Smooth muscle cell (in vitro differentiated cells): ENCODE measurements around the gene DCAF5. TPM values are rescaled to one million over a fixed set of nuclear protein-coding genes. Genes with fewer than 3 reads are reported as not detected.

Experiments
- DNase-seq: peaks from one replicate; lab custom pipeline; 2025; ENCODE audit not compliant: unreplicated experiment; lab: John Stamatoyannopoulos, UW
- H2AFZ ChIP-seq: fragments of 200-600 bp; sonication (generic); 2 replicates; pipeline ENCODE4 v1.6.0; 2016; ENCODE audit warnings: antibody characterized with exemption, low read depth, mild to moderate bottlenecking
- H3F3A ChIP-seq: fragments of 200-600 bp; sonication (generic); 2 replicates; pipeline ENCODE4 v1.6.0; 2017; ENCODE audit warnings: antibody characterized with exemption, low read depth
- H3K27ac ChIP-seq: fragments of 200-600 bp; sonication (generic); 2 replicates; pipeline ENCODE4 v1.5.1; 2016; ENCODE audit warnings: low read depth, mild to moderate bottlenecking
- H3K27me3 ChIP-seq: fragments of 200-600 bp; sonication (generic); 2 replicates; pipeline ENCODE4 v1.6.1; 2016; ENCODE audit warnings: low read depth, mild to moderate bottlenecking
- H3K36me3 ChIP-seq: fragments of 200-600 bp; sonication (generic); 2 replicates; pipeline ENCODE4 v1.5.1; 2016; ENCODE audit warnings: low read depth
- H3K4me1 ChIP-seq: fragments of 200-600 bp; sonication (generic); 2 replicates; pipeline ENCODE4 v1.5.1; 2016; ENCODE audit warnings: low read depth
- H3K4me2 ChIP-seq: fragments of 200-600 bp; sonication (generic); 2 replicates; pipeline ENCODE4 v1.6.0; 2016; ENCODE audit warnings: mild to moderate bottlenecking
- H3K4me3 ChIP-seq: fragments of 200-600 bp; sonication (generic); 2 replicates; pipeline ENCODE4 v1.5.1; 2016; ENCODE audit warnings: mild to moderate bottlenecking
- H3K79me2 ChIP-seq: fragments of 200-600 bp; sonication (generic); 2 replicates; pipeline ENCODE4 v1.6.0; 2016; ENCODE audit warnings: low read depth, mild to moderate bottlenecking
- H3K9ac ChIP-seq: fragments of 200-600 bp; sonication (generic); 2 replicates; pipeline ENCODE4 v1.6.0; 2016; ENCODE audit warnings: low read depth
- H3K9me3 ChIP-seq: fragments of 200-600 bp; sonication (generic); replicated peaks from 2 replicates; pipeline ENCODE4 v1.5.1; 2016; ENCODE audit warnings: low read depth
- H4K20me1 ChIP-seq: fragments of 200-600 bp; sonication (generic); 2 replicates; pipeline ENCODE4 v1.6.0; 2016; ENCODE audit warnings: low read depth
- WGBS: methylation state at CpG from one replicate; pipeline ENCODE4 v1.1.7; 2016; ENCODE audit warnings: low lambda C conversion rate; 5-methylcytosine and 5-hydroxymethylcytosine counted together
- polyA plus RNA-seq: library from polyadenylated mRNA; unstranded; fragments of >200 nt; fragmentation: Nextera tagmentation; extraction: Ambion mirVana; gene quantifications from 2 replicates; pipeline ENCODE4 v1.2.1, GENCODE V29; 2016
- total RNA-seq: library from RNA; depleted of rRNA; stranded (reverse); fragments of >200 nt; gene quantifications from 2 replicates; pipeline ENCODE4 v1.2.3, GENCODE V29; 2014
- TF ChIP-seq, protein P1 (sequence below): fragments of 200-600 bp; sonication (generic); IDR thresholded peaks from 2 replicates; pipeline ENCODE4 v1.5.1; 2017; ENCODE audit warnings: borderline replicate concordance, mild to moderate bottlenecking, antibody characterized with exemption; ENCODE audit not compliant: insufficient read depth, poor library complexity, severe bottlenecking

The DCAF5 gene
- total and polyA plus RNA-seq, 2 experiments from 2014 or later: 23.0 to 45.4 TPM

GRCh38 chr14:69036757-69037506 is 116.0 kb downstream of the DCAF5 start:
- no peak for DNase-seq
- Histone ChIP-seq H3K36me3 (no peaks in the 10 kb centered on the region), H3K79me2 (no peaks in the 10 kb centered on the region), H3K27me3 (no peaks in the 10 kb centered on the region), H3K4me2 (peak overlapping the region; percentile 3), H3K4me3 (no peak overlapping the region), H2AFZ (no peak overlapping the region), H3K9me3 (no peaks in the 10 kb centered on the region), H3F3A (peaks cover 27% of the 10 kb centered on the region), H3K4me1 (peaks cover 22% of the 10 kb centered on the region), H3K27ac (peak overlapping the region; percentile 87), H3K9ac (no peak overlapping the region), H4K20me1 (no peaks in the 10 kb centered on the region)
- TF ChIP-seq, protein P1, sequence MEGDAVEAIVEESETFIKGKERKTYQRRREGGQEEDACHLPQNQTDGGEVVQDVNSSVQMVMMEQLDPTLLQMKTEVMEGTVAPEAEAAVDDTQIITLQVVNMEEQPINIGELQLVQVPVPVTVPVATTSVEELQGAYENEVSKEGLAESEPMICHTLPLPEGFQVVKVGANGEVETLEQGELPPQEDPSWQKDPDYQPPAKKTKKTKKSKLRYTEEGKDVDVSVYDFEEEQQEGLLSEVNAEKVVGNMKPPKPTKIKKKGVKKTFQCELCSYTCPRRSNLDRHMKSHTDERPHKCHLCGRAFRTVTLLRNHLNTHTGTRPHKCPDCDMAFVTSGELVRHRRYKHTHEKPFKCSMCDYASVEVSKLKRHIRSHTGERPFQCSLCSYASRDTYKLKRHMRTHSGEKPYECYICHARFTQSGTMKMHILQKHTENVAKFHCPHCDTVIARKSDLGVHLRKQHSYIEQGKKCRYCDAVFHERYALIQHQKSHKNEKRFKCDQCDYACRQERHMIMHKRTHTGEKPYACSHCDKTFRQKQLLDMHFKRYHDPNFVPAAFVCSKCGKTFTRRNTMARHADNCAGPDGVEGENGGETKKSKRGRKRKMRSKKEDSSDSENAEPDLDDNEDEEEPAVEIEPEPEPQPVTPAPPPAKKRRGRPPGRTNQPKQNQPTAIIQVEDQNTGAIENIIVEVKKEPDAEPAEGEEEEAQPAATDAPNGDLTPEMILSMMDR: no peak
- 62% methylated on average over 10 of the region's 10 CpGs for WGBS

GRCh38 chr14:69034612-69035262 is 118.2 kb downstream of the DCAF5 start:
- no peak overlapping the region for H3K4me2 ChIP-seq
- WGBS: 65% methylated on average over 7 of the region's 7 CpGs
- no peak for DNase-seq

DNA sequence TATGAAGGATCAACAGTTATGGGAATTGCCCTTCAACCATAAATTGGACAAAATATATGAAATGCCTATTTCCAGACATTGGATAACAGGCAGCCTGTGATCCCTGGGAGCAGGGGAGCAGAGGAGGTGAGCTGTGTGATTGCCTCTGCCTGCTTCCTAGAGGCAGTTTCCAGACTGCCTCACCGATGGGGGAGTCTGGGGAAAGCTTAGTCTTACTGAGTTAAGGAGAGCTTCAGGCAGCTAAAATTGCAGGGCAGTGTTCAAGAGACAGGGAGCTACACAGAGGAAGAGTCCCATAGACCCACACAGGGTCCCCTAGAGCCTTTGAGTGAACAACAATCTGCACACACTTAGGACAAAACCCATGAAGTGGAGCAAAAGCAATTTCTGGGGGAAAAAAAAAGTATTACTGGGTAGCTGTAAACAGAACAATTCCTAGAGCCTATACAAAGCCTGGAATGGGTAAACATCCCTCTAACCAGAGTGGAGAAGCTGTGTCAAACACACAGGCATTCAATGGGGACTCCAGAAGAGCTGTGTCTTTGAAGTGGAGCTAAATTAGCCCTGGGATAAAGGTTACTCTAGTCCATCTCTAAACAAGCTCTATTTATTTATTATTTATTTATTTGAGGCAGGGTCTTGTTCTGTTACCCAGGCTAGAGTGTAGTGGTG is 125.5 kb downstream of the DCAF5 start:
- no peaks in the 10 kb centered on the region for H3F3A ChIP-seq
- no peak overlapping the region for H3K4me3 ChIP-seq
- no peak overlapping the region for H3K4me2 ChIP-seq
- no peaks in the 10 kb centered on the region for H3K36me3 ChIP-seq
- no peak overlapping the region for H3K9ac ChIP-seq
- H3K4me1 ChIP-seq: peaks cover 2% of the 10 kb centered on the region
- 31% methylated on average over 1 of the region's 1 CpG for WGBS
- H2AFZ ChIP-seq: peak overlapping the region; percentile 57
- TF ChIP-seq, protein P1: no peak
- no peak overlapping the region for H3K27ac ChIP-seq
- H3K79me2 ChIP-seq: no peaks in the 10 kb centered on the region
- H4K20me1 ChIP-seq: no peaks in the 10 kb centered on the region
- no peaks in the 10 kb centered on the region for H3K27me3 ChIP-seq
- no peaks in the 10 kb centered on the region for H3K9me3 ChIP-seq
- no peak for DNase-seq

More at GRCh38 chr14:69034612-69035262, 118.2 kb downstream of the DCAF5 start:
- Histone ChIP-seq H3K79me2 (no peaks in the 10 kb centered on the region), H3K9me3 (no peaks in the 10 kb centered on the region), H4K20me1 (no peaks in the 10 kb centered on the region), H3K27me3 (no peaks in the 10 kb centered on the region), H3K9ac (no peak overlapping the region), H3K27ac (peak overlapping the region; percentile 20), H3F3A (peaks cover 24% of the 10 kb centered on the region), H3K36me3 (no peaks in the 10 kb centered on the region), H3K4me3 (no peak overlapping the region), H3K4me1 (peaks cover 22% of the 10 kb centered on the region), H2AFZ (no peak overlapping the region)
- TF ChIP-seq, protein P1: no peak
